A673 (cell line): ENCODE data around the gene PTPRK. TPM values are rescaled to one million over a fixed set of nuclear protein-coding genes. Genes with fewer than 3 reads are reported as not detected.

Source experiments
- BruUV-seq: library from RNA; stranded (reverse); fragments of 400-500 nt; replicated peaks from 2 replicates; lab custom pipeline; 2021; lab: Mats Ljungman, UMichigan
- CTCF ChIA-PET: fragments of 300-600 bp; sonication (Branson Sonifier 250); formaldehyde crosslinking; loops from one replicate; lab custom pipeline; 2022; ENCODE audit warnings: antibody characterized with exemption; lab: Charles Lee
- POLR2A ChIA-PET: fragments of 300-600 bp; sonication (Branson Sonifier 250); formaldehyde crosslinking; loops from one replicate; lab custom pipeline; 2022; ENCODE audit warnings: antibody characterized with exemption; ENCODE audit not compliant: low non-redundant PET; lab: Charles Lee
- DNase-seq: peaks from one replicate; pipeline ENCODE4 v3.0.0-alpha.2; 2015; ENCODE audit warnings: low spot score
- H3K27ac ChIP-seq: fragments of 200-600 bp; sonication (generic); 2 replicates; pipeline ENCODE4 v1.5.1; 2016; ENCODE audit warnings: mixed run types, low read depth, mild to moderate bottlenecking, mixed read lengths, antibody characterized with exemption, low read length; ENCODE audit not compliant: poor library complexity, severe bottlenecking
- H3K27me3 ChIP-seq: fragments of 200-600 bp; sonication (generic); replicated peaks from 2 replicates; pipeline ENCODE4 v1.6.1; 2017; ENCODE audit warnings: mixed run types, low read depth, mild to moderate bottlenecking, mixed read lengths, antibody characterized with exemption, low read length; ENCODE audit not compliant: insufficient read depth, poor library complexity
- H3K36me3 ChIP-seq: fragments of 200-600 bp; sonication (generic); 2 replicates; pipeline ENCODE4 v1.6.1; 2016; ENCODE audit warnings: mixed run types, mild to moderate bottlenecking, mixed read lengths, antibody characterized with exemption, low read length; ENCODE audit not compliant: insufficient read depth, poor library complexity, severe bottlenecking
- H3K4me1 ChIP-seq: fragments of 200-600 bp; sonication (generic); 2 replicates; pipeline ENCODE4 v1.6.1; 2017; ENCODE audit warnings: mixed run types, mild to moderate bottlenecking, mixed read lengths, antibody characterized with exemption, low read length; ENCODE audit not compliant: insufficient read depth, poor library complexity, severe bottlenecking
- H3K4me3 ChIP-seq: fragments of 200-600 bp; sonication (generic); 2 replicates; pipeline ENCODE4 v1.5.1; 2016; ENCODE audit warnings: low read depth, mixed run types, mild to moderate bottlenecking, mixed read lengths, low read length; ENCODE audit not compliant: poor library complexity, severe bottlenecking
- H3K9me3 ChIP-seq: fragments of 200-600 bp; sonication (generic); 2 replicates; pipeline ENCODE4 v1.6.1; 2016; ENCODE audit warnings: mixed run types, low read depth, mild to moderate bottlenecking, mixed read lengths, antibody characterized with exemption, low read length; ENCODE audit not compliant: poor library complexity, severe bottlenecking
- CTCF ChIP-seq: fragments of 300-800, 200-600 bp; sonication (generic); conservative IDR thresholded peaks from 2 replicates; pipeline ENCODE4 v1.5.1; 2017; ENCODE audit warnings: low read depth, mild to moderate bottlenecking, antibody characterized with exemption, low read length, moderate library complexity, mixed read lengths
- EZH2 ChIP-seq: fragments of 200-600 bp; sonication (generic); IDR thresholded peaks from 2 replicates; pipeline ENCODE4 v1.6.1; 2017; ENCODE audit warnings: borderline replicate concordance, low read depth, mild to moderate bottlenecking, mixed read lengths, antibody characterized with exemption, low read length; ENCODE audit not compliant: poor library complexity, severe bottlenecking
- intact Hi-C: fragments of 100-400 bp; cut with micrococcal nuclease; formaldehyde crosslinking; loops from one replicate; pipeline ENCODE4 v1.10.0; 2022; ENCODE audit not compliant: unreplicated experiment
- total RNA-seq: library from RNA; stranded (reverse); gene quantifications from 2 replicates; pipeline ENCODE4 v1.2.3, GENCODE V29; 2021

PTPRK gene
- total RNA-seq, 1 experiment from 2014 or later, result 77.3 TPM

- Histone ChIP-seq H3K27me3 (no peaks in the 10 kb centered on the region), H3K9me3 (no peaks in the 10 kb centered on the region), H3K27ac (no peak overlapping the region), H3K4me1 (peaks cover 5% of the 10 kb centered on the region), H3K36me3 (no peaks in the 10 kb centered on the region), H3K4me3 (no peak overlapping the region)
- TF ChIP-seq CTCF, result no peak
- TF ChIP-seq EZH2, result no peak
- CTCF ChIA-PET, result no interaction called here
- intact Hi-C loops, result no loop called here
- POLR2A ChIA-PET, result no interaction called here
- DNase-seq, result no peak
- no TSS peak for BruUV-seq
Observed at GRCh38 chr6:128395188-128395587, 125.2 kb downstream of the PTPRK start.

GRCh38 chr6:128394167-128394566, 126.2 kb downstream of the PTPRK start:
- no TSS peak for BruUV-seq
- ChIA-PET POLR2A (no interaction called here), CTCF (no interaction called here)
- no peak overlapping the region for H3K27ac ChIP-seq
- intact Hi-C loops, result no loop called here
- DNase-seq, result no peak
- TF ChIP-seq EZH2, result no peak
- TF ChIP-seq CTCF, result no peak
- no peak overlapping the region for H3K4me3 ChIP-seq
- H3K36me3 ChIP-seq, result no peaks in the 10 kb centered on the region
- H3K9me3 ChIP-seq, result no peaks in the 10 kb centered on the region
- H3K27me3 ChIP-seq, result no peaks in the 10 kb centered on the region
- H3K4me1 ChIP-seq, result peaks cover 7% of the 10 kb centered on the region

GRCh38 chr6:128389820-128390534, 130.4 kb downstream of the PTPRK start:
- Histone ChIP-seq H3K9me3 (no peaks in the 10 kb centered on the region), H3K27ac (no peak overlapping the region), H3K27me3 (no peaks in the 10 kb centered on the region), H3K36me3 (no peaks in the 10 kb centered on the region), H3K4me1 (peaks cover 7% of the 10 kb centered on the region), H3K4me3 (no peak overlapping the region)
- DNase-seq, result no peak
- ChIA-PET CTCF (no interaction called here), POLR2A (no interaction called here)
- no peak for TF ChIP-seq EZH2
- no peak for TF ChIP-seq CTCF
- intact Hi-C loops, result no loop called here
- BruUV-seq, result no TSS peak
